ENCODE data around the gene POM121L12.

The POM121L12 gene

GRCh38 chr7:53035499-53036412 lies at the start of gene POM121L12:
TSS of gene POM121L12 (plus strand) at chr7:53035633. CDS start at chr7:53035672, 39 bp downstream.
- in situ Hi-C loops (cut with MboI; ENCODE audit: low sequenced_read_pairs): no loop called here

DNA sequence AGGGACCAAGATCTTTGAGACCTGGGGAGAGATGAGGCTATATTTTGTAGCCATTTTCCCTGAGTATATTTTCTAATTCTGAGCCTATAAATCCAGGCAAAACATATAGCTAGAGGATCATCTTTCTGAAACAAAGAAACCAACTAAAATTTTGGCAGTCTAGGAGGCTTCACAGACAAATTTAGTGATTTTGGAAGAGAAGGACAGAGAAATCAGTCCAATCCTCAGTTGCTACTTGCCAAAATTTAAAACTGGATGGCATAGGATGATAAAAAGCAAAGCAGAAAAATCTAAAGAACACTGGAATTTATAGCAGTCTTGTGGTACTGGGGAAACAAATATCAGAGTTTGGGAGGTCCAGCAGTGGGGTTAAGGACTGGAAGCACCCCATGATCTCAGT lies 43.4 kb upstream of the POM121L12 start:
- in situ Hi-C loops (cut with MboI; ENCODE audit: low sequenced_read_pairs): no loop called here

DNA sequence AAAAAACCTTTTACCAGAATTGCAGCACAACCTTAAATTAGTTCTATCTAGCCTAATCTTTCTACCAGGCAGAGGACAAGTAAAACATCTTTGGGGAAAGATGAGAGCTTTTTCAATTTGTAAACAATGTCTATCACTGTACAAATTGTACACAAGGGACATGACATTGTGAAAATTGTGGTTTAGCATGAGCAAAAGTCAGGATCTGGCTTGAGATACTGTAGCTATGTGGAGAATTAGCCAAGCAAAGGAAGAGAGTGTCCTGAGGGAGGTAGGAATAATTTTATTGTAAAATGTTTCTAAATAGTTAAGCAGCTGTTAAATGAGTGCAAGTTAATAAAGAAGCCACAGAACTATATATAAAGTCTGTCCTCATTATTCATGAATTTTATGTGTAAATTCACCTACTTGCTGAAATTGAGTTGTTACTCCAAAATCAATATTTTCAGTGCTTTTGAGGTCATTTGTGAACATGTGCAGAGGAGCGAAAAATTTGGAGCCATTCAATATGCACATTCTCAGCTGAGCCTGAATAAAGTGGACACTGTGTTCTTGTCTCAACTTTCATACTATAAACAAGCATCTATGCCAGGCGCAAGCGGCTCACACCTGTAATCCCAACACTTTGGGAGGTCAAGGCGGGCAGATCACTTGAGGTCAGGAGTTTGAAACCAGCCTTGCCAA lies 42.8 kb upstream of the POM121L12 start:
- in situ Hi-C loops (cut with MboI; ENCODE audit: low sequenced_read_pairs): no loop called here

DNA sequence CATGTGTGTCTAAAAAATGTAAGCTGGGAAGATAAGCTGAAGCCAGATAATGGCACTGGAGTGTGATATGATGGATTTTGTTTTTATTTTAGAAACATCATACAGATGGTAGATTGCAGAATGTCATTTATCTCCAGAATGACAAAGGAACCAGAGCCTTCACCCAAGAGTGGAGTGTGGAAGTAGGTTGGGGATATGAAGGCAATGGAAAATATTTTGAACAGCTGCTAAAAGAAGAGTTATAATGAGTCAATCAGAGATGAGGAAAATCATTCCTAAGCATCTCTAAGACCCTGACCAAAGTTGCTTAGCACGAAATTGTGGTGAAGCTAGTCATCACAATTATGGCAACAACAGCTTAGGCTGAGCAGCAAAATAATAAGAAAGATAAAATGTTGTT lies 39.8 kb upstream of the POM121L12 start:
- in situ Hi-C loops (cut with MboI; ENCODE audit: low sequenced_read_pairs): no loop called here

DNA sequence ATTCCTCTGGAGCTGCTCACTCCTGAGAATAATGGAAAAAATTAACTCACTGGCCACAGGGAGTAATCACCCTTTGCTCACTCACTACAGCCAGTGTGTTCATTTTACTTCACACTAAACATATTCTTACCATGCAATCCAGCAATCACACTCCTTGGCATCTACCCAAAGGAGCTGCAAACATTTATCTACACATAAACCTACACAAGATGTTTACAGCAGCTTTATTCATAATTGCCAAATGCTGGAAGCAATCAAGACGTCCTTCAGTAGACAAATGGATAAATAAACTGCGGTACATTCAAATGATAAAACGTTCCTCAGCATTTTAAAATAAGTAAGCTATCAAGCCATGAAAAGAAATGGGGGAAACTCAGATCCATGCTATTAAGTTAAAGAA lies 34.2 kb upstream of the POM121L12 start:
- in situ Hi-C loops (cut with MboI; ENCODE audit: low sequenced_read_pairs): no loop called here

DNA sequence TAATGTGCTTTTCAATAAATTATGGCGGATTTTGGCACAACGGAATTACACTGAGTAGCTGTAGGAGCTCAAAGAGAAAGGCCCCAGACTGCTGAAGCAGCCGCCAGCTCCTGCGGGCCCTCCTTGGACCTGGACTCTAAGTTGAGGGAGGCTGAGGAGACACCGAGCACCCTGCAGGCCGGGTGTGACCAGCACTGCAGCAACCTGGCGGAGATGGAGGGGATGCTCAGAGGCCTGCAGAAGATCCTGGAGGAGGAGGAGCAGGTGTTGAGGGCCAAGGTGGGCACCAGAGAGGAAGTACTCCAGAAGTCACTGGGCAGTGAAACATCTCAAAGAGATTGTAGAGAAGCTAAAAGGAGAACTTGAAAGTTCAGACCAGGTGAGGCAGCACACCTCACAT lies 33.0 kb upstream of the POM121L12 start:
- in situ Hi-C loops (cut with MboI; ENCODE audit: low sequenced_read_pairs): no loop called here

DNA sequence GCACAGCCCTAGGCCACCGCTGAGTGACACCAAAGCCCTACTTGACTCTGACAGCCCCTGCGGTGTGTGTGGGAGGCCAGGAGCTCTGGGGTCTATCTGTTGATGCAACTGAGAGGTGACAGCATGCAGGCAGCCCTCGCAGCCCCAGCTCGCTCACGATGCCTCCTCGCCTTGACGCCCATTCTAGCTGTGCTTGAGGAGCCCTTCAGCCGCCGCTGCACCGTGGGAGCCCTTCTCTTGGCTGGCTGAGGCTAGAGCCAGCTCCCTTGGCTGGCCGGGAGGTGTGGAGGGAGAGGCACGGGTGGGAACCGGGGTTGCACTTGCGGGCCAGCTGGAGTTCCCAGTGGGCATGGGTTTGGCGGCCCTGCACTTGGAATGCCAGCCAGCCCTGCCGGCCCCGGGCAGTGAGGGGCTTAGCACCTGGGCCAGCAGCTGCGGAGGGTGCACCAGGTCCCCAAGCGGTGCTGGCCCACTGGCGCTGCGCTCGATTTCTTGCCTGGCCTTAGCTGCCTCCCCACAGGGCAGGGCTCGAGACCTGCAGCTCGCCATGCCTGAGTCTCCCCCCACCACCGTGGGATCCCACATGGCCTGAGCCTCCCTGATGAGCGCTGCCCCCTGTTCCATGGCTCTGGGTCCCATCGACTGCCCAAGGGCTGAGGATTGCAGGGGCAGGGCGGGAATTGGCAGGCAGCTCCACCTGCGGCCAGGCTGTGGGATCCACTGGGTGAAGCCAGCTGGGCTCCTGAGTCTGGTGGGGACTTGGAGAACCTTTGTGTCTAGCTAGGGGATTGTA lies 31.6 kb upstream of the POM121L12 start:
- in situ Hi-C loops (cut with MboI; ENCODE audit: low sequenced_read_pairs): no loop called here

GRCh38 chr7:53013925-53014324 lies 21.5 kb upstream of the POM121L12 start:
- in situ Hi-C loops (cut with MboI; ENCODE audit: low sequenced_read_pairs): no loop called here

DNA sequence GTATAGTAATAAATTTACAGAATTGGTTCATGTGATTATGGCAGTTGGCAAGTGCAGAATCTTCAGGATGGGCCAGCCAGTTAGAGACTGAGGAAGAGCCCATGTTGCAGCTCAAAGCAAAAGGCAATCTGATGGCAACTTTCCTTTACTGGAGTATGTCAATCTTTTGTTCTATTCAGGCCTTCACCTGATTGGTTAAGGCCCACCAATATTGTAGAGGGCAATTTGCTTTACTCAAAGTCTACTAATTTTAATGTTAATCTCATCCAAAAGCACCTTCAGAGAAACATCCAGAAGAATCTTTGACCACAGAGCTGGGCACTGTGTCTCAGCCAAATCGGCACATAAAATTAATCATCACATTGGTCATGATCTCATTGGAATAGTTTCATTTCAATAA lies 20.0 kb upstream of the POM121L12 start:
- in situ Hi-C loops (cut with MboI; ENCODE audit: low sequenced_read_pairs): no loop called here

DNA sequence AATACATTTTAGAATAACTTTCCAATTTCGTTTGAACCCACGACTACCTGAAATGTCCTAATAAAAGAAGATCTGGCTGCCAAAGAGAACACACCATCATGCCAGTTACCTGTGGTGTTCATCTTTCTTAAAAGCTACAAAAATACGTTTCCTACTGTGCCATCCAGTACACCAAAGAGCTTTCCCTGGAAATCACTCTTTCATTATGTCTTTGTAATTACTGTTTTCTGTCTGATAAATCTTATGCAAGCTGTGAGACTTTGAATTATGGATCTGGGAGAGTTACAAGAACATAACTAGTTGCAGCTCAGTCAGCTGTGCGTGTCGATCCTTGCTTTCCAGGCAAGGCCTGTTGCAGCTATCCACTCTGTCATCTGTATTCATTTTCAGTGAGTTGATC lies 12.5 kb upstream of the POM121L12 start:
- in situ Hi-C loops (cut with MboI; ENCODE audit: low sequenced_read_pairs): no loop called here

- in situ Hi-C loops (cut with MboI; ENCODE audit: low sequenced_read_pairs): no loop called here
Measured at GRCh38 chr7:53048638-53049037, 13.2 kb downstream of the POM121L12 start.

DNA sequence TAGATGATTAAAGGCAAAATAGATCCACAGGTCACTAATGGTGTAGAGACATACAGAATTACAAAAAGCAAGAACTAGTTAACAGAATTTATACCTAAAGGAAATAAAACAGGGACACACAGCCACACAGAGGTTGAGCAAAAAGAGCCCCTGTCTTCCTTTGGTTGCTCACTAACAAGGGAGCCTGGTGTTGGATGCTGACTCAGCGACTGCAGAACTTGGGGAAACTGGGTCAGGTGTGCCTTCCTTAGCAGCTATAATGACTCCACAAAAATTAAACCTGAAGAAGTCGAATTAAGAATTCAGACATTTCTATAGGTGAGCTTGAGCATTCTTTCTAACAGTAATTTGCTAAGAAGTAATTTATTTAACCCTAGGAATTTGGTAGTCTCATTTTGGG lies 15.0 kb downstream of the POM121L12 start:
- in situ Hi-C loops (cut with MboI; ENCODE audit: low sequenced_read_pairs): no loop called here

DNA sequence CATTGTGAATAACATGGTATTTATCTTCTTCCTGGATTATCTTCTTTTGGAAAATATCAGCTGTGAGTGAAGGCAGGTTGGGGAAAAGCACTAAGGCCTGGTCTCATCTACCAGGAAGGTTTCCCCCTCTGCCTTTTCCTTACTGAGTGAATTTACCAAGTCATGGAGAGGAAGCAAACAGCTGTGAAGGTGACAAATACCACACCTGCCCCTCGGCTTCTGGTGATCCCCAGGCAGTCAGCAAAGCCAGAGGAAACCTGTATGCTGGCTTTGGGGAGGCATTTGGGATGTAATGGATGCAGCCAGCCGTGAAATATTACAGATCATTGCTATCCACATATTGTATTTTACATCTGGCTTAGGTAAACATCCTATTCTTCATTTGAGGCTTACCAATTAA lies 24.2 kb downstream of the POM121L12 start:
- in situ Hi-C loops (cut with MboI; ENCODE audit: low sequenced_read_pairs): no loop called here

- in situ Hi-C loops (cut with MboI; ENCODE audit: low sequenced_read_pairs): no loop called here
Measured at GRCh38 chr7:53060066-53060465, 24.6 kb downstream of the POM121L12 start.

GRCh38 chr7:53062796-53063195 lies 27.4 kb downstream of the POM121L12 start:
- in situ Hi-C loops (cut with MboI; ENCODE audit: low sequenced_read_pairs): no loop called here

- in situ Hi-C loops (cut with MboI; ENCODE audit: low sequenced_read_pairs): no loop called here
Measured at GRCh38 chr7:53068673-53069072, 33.2 kb downstream of the POM121L12 start.

- in situ Hi-C loops (cut with MboI; ENCODE audit: low sequenced_read_pairs): no loop called here
Measured at GRCh38 chr7:53070883-53071282, 35.5 kb downstream of the POM121L12 start.
